WTC11 (cell line): ENCODE results near the gene CTNNA3. TPM values are rescaled to one million over a fixed set of nuclear protein-coding genes. Genes with fewer than 3 reads are reported as not detected.

Experiments used
- ATAC-seq: fragments of 200-7000 bp; cut with Tn5 transposase; 2 replicates; pipeline ENCODE4 v1.10.0; 2021; ENCODE audit warnings: mild to moderate bottlenecking, moderate library complexity
- CTCF ChIA-PET: fragments of 300-600 bp; sonication (Branson Sonifier 250); formaldehyde crosslinking; loops from one replicate; lab custom pipeline; 2021; ENCODE audit warnings: antibody characterized with exemption; lab: Charles Lee
- POLR2A ChIA-PET: fragments of 350-600 bp; sonication (Branson Sonifier 250); formaldehyde crosslinking; loops from one replicate; lab custom pipeline; 2021; ENCODE audit warnings: antibody characterized with exemption; lab: Charles Lee
- DNase-seq: peaks from one replicate; pipeline ENCODE4 v3.0.0; 2021; ENCODE audit warnings: low spot score
- H3K27ac Mint-ChIP-seq: 2 replicates; pipeline ENCODE4 v1.8.0; 2021; ENCODE audit warnings: mixed read lengths
- H3K27me3 Mint-ChIP-seq: 2 replicates; pipeline ENCODE4 v1.8.0; 2021; ENCODE audit warnings: low read depth, mild to moderate bottlenecking, moderate library complexity, mixed read lengths
- H3K36me3 Mint-ChIP-seq: 2 replicates; pipeline ENCODE4 v1.8.0; 2021; ENCODE audit warnings: mixed read lengths
- H3K4me1 Mint-ChIP-seq: 2 replicates; pipeline ENCODE4 v1.8.0; 2022; ENCODE audit warnings: mixed read lengths
- H3K4me3 Mint-ChIP-seq: 2 replicates; pipeline ENCODE4 v1.8.0; 2021; ENCODE audit warnings: mild to moderate bottlenecking, moderate library complexity, mixed read lengths
- H3K9me3 Mint-ChIP-seq: 2 replicates; pipeline ENCODE4 v1.8.0; 2021; ENCODE audit warnings: mixed read lengths
- CBFB ChIP-seq: sonication (generic); formaldehyde crosslinking; IDR thresholded peaks from 2 replicates; pipeline ENCODE4 v1.8.1; 2022; ENCODE audit warnings: mild to moderate bottlenecking, low read depth, missing genetic modification reagents
- CREB1 ChIP-seq: sonication (generic); formaldehyde crosslinking; IDR thresholded peaks from 2 replicates; pipeline ENCODE4 v1.8.0; 2023; ENCODE audit warnings: mild to moderate bottlenecking, missing genetic modification reagents
- CREM ChIP-seq: sonication (generic); formaldehyde crosslinking; IDR thresholded peaks from 2 replicates; pipeline ENCODE4 v1.8.1; 2022; ENCODE audit warnings: mild to moderate bottlenecking, missing genetic modification reagents, moderate library complexity
- EMX1 ChIP-seq: fragments of 250-450 bp; sonication (Bioruptor Pico); IDR thresholded peaks from 2 replicates; pipeline ENCODE4 v1.8.0; 2021; ENCODE audit warnings: mild to moderate bottlenecking
- FOXP1 ChIP-seq: sonication (generic); formaldehyde crosslinking; IDR thresholded peaks from 2 replicates; pipeline ENCODE4 v1.8.0; 2022; ENCODE audit warnings: missing genetic modification reagents, mild to moderate bottlenecking, moderate library complexity, borderline replicate concordance
- NFE2L1 ChIP-seq: sonication (generic); formaldehyde crosslinking; IDR thresholded peaks from 2 replicates; pipeline ENCODE4 v1.8.1; 2023; ENCODE audit warnings: missing genetic modification reagents
- NFYB ChIP-seq: sonication (generic); formaldehyde crosslinking; conservative IDR thresholded peaks from 2 replicates; pipeline ENCODE4 v1.8.0; 2022; ENCODE audit warnings: low read depth, missing genetic modification reagents
- OVOL2 ChIP-seq: fragments of 250-450 bp; sonication (Bioruptor Pico); IDR thresholded peaks from 2 replicates; pipeline ENCODE4 v1.9.0; 2021; ENCODE audit warnings: mild to moderate bottlenecking, borderline replicate concordance
- RORB ChIP-seq: fragments of 250-450 bp; sonication (Bioruptor Pico); IDR thresholded peaks from 2 replicates; pipeline ENCODE4 v1.9.0; 2021; ENCODE audit warnings: mild to moderate bottlenecking
- TEAD1 ChIP-seq: sonication (generic); formaldehyde crosslinking; IDR thresholded peaks from 2 replicates; pipeline ENCODE4 v1.8.0; 2022; ENCODE audit warnings: mild to moderate bottlenecking, missing genetic modification reagents
- TEAD4 ChIP-seq: sonication (generic); formaldehyde crosslinking; IDR thresholded peaks from 2 replicates; pipeline ENCODE4 v1.8.0; 2022; ENCODE audit warnings: mild to moderate bottlenecking, missing genetic modification reagents
- ZNF121 ChIP-seq: sonication (generic); formaldehyde crosslinking; IDR thresholded peaks from 2 replicates; pipeline ENCODE4 v1.8.0; 2023; ENCODE audit warnings: missing genetic modification reagents
- ZNF263 ChIP-seq: sonication (generic); formaldehyde crosslinking; IDR thresholded peaks from 2 replicates; pipeline ENCODE4 v1.8.1; 2022; ENCODE audit warnings: low read depth, mild to moderate bottlenecking, moderate library complexity, missing genetic modification reagents
- ZNF416 ChIP-seq: fragments of 250-450 bp; sonication (Bioruptor Pico); IDR thresholded peaks from 2 replicates; pipeline ENCODE4 v1.9.0; 2021; ENCODE audit warnings: mild to moderate bottlenecking, inconsistent platforms
- ZNF423 ChIP-seq: fragments of 250-450 bp; sonication (Bioruptor Pico); IDR thresholded peaks from 2 replicates; pipeline ENCODE4 v2.1.2; 2022; ENCODE audit warnings: mild to moderate bottlenecking, moderate library complexity
- ZNF671 ChIP-seq: fragments of 250-450 bp; sonication (Bioruptor Pico); IDR thresholded peaks from 2 replicates; pipeline ENCODE4 v1.8.0; 2021; ENCODE audit warnings: mild to moderate bottlenecking
- total RNA-seq: library from RNA; stranded (reverse); gene quantifications from 3 replicates; pipeline ENCODE4 v1.2.3, GENCODE V29; 2021
- TF ChIP-seq, protein P1 (sequence below): sonication (generic); formaldehyde crosslinking; IDR thresholded peaks from 2 replicates; pipeline ENCODE4 v1.8.1; 2023; ENCODE audit warnings: mild to moderate bottlenecking, missing genetic modification reagents, moderate library complexity
- TF ChIP-seq, protein P2 (sequence below): sonication (generic); formaldehyde crosslinking; IDR thresholded peaks from 2 replicates; pipeline ENCODE4 v1.8.0; 2022; ENCODE audit warnings: mild to moderate bottlenecking, missing genetic modification reagents
- TF ChIP-seq, protein P3 (sequence below): sonication (generic); formaldehyde crosslinking; IDR thresholded peaks from 2 replicates; pipeline ENCODE4 v1.8.0; 2022; ENCODE audit warnings: mild to moderate bottlenecking, missing genetic modification reagents
- TF ChIP-seq, protein P4 (sequence below): sonication (generic); formaldehyde crosslinking; IDR thresholded peaks from 2 replicates; pipeline ENCODE4 v1.8.1; 2023; ENCODE audit warnings: mild to moderate bottlenecking, missing genetic modification reagents, moderate library complexity
- TF ChIP-seq, protein P5 (sequence below): fragments of 250-450 bp; sonication (Bioruptor Pico); conservative IDR thresholded peaks from 2 replicates; pipeline ENCODE4 v1.9.0; 2021; ENCODE audit warnings: mild to moderate bottlenecking
- TF ChIP-seq, protein P6 (sequence below): sonication (generic); formaldehyde crosslinking; conservative IDR thresholded peaks from 2 replicates; pipeline ENCODE4 v1.8.1; 2022; ENCODE audit warnings: mild to moderate bottlenecking, missing genetic modification reagents
- TF ChIP-seq, protein P7 (sequence below): sonication (generic); formaldehyde crosslinking; IDR thresholded peaks from 2 replicates; pipeline ENCODE4 v1.8.1; 2022; ENCODE audit warnings: missing genetic modification reagents, borderline replicate concordance

Gene CTNNA3
- total RNA-seq, 1 experiment from 2014 or later, result 6.1 TPM

DNA sequence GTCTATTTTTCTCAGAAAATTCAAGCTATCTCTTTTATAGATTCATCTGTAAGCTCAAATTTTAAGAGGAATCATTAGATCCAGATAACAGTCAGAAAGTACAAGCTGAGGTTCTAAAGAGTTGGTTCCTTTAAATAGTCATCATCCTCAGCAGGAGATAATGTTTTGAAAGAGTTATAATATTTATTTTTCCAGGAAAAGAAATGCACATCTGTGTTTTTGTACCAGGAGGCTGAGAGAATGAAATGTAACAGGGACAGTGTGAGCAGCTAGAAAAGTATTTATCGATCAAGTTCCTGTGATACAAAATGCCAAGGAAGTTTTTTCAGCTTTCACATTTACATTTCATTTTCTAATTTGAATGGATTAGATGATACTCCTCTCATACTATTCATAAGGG, 890.4 kb downstream of the CTNNA3 start:
- H3K27ac Mint-ChIP-seq, result no peak overlapping the region
- H3K27me3 Mint-ChIP-seq, result no peaks in the 10 kb centered on the region
- no peak for DNase-seq
- H3K4me3 Mint-ChIP-seq, result no peak overlapping the region
- TF ChIP-seq, protein P1, sequence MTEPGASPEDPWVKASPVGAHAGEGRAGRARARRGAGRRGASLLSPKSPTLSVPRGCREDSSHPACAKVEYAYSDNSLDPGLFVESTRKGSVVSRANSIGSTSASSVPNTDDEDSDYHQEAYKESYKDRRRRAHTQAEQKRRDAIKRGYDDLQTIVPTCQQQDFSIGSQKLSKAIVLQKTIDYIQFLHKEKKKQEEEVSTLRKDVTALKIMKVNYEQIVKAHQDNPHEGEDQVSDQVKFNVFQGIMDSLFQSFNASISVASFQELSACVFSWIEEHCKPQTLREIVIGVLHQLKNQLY (CRISPR knock-in tag), result no peak
- no peak for TF ChIP-seq EMX1
- no peak for TF ChIP-seq NFYB (CRISPR knock-in tag)
- no peak for TF ChIP-seq CREM (CRISPR knock-in tag)
- no peak for TF ChIP-seq ZNF263 (CRISPR knock-in tag)
- TF ChIP-seq, all 79 proteins: peak for 0
- ChIA-PET POLR2A (no interaction called here), CTCF (no interaction called here)
- H3K9me3 Mint-ChIP-seq, result 0 out of 2 replicates have a peak, but pooled peaks cover 4% of the 10 kb centered on the region
- no peaks in the 10 kb centered on the region for H3K36me3 Mint-ChIP-seq
- H3K4me1 Mint-ChIP-seq, result peaks cover 30% of the 10 kb centered on the region
- ATAC-seq, result no peak

DNA sequence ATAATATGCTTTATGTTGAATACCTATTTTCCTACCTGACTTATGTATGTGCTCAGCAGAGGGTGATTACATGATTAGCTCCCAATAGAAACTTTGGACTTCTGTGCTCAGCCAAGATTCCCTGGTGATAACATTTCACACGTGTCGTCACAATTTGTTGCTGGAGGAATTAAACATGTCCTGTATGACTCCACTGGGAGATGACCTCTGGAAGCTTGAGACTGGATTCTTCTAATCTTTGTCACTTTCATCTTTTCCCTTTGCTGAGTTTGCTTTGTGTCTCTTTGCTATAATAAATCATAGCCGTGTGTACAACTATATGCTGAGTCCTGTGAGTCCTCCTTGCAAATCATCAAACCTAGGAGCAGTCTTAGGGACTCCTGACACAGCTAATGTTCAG, 891.0 kb downstream of the CTNNA3 start:
- ChIA-PET CTCF (no interaction called here), POLR2A (no interaction called here)
- Mint-ChIP-seq H3K36me3 (no peaks in the 10 kb centered on the region), H3K27me3 (no peaks in the 10 kb centered on the region), H3K9me3 (no peaks in the 10 kb centered on the region), H3K4me3 (no peak overlapping the region), H3K27ac (no peak overlapping the region), H3K4me1 (peaks cover 30% of the 10 kb centered on the region)
- no peak for TF ChIP-seq RORB (CRISPR knock-in tag)
- TF ChIP-seq CREB1, result no peak
- TF ChIP-seq CBFB (CRISPR knock-in tag), result no peak
- no peak for TF ChIP-seq FOXP1 (CRISPR knock-in tag)
- TF ChIP-seq, protein P2, sequence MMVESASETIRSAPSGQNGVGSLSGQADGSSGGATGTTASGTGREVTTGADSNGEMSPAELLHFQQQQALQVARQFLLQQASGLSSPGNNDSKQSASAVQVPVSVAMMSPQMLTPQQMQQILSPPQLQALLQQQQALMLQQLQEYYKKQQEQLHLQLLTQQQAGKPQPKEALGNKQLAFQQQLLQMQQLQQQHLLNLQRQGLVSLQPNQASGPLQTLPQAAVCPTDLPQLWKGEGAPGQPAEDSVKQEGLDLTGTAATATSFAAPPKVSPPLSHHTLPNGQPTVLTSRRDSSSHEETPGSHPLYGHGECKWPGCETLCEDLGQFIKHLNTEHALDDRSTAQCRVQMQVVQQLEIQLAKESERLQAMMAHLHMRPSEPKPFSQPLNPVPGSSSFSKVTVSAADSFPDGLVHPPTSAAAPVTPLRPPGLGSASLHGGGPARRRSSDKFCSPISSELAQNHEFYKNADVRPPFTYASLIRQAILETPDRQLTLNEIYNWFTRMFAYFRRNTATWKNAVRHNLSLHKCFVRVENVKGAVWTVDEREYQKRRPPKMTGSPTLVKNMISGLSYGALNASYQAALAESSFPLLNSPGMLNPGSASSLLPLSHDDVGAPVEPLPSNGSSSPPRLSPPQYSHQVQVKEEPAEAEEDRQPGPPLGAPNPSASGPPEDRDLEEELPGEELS (CRISPR knock-in tag), result no peak
- TF ChIP-seq, protein P3, sequence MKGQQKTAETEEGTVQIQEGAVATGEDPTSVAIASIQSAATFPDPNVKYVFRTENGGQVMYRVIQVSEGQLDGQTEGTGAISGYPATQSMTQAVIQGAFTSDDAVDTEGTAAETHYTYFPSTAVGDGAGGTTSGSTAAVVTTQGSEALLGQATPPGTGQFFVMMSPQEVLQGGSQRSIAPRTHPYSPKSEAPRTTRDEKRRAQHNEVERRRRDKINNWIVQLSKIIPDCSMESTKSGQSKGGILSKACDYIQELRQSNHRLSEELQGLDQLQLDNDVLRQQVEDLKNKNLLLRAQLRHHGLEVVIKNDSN (CRISPR knock-in tag), result no peak
- no peak for ATAC-seq
- no peak for DNase-seq

DNA sequence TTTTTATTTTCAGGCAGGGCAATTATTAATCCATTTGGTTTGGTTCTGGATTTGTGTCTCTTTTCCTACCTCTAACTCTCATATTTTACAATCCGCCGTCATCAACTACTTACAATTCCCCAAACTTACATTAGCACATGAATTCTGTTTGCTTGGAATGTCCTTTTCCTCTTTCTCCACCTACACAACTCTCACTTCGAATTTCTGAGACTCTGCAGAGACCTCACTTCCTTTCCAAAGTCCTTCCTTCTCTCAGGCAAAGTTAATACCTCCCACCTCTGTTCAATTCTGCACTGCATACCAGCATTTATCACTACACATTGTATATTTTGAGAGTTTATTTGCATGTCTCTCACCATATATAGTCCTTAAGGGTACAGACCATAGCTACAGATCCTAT, 892.8 kb downstream of the CTNNA3 start:
- Mint-ChIP-seq H3K4me3 (no peak overlapping the region), H3K36me3 (no peaks in the 10 kb centered on the region), H3K27ac (peak overlapping the region; percentile 91), H3K9me3 (no peaks in the 10 kb centered on the region), H3K4me1 (peaks cover 30% of the 10 kb centered on the region), H3K27me3 (no peaks in the 10 kb centered on the region)
- DNase-seq (no peak), ATAC-seq (peak; percentile 78)
- ChIA-PET POLR2A (no interaction called here), CTCF (no interaction called here)
- TF ChIP-seq ZNF416, result no peak
- no peak for TF ChIP-seq ZNF671 (CRISPR knock-in tag)
- TF ChIP-seq, protein P4, sequence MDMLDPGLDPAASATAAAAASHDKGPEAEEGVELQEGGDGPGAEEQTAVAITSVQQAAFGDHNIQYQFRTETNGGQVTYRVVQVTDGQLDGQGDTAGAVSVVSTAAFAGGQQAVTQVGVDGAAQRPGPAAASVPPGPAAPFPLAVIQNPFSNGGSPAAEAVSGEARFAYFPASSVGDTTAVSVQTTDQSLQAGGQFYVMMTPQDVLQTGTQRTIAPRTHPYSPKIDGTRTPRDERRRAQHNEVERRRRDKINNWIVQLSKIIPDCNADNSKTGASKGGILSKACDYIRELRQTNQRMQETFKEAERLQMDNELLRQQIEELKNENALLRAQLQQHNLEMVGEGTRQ (CRISPR knock-in tag), result no peak
- TF ChIP-seq NFE2L1 (CRISPR knock-in tag), result no peak
- TF ChIP-seq TEAD1 (CRISPR knock-in tag), result no peak
- TF ChIP-seq ZNF121 (CRISPR knock-in tag), result no peak
- TF ChIP-seq, protein P5, sequence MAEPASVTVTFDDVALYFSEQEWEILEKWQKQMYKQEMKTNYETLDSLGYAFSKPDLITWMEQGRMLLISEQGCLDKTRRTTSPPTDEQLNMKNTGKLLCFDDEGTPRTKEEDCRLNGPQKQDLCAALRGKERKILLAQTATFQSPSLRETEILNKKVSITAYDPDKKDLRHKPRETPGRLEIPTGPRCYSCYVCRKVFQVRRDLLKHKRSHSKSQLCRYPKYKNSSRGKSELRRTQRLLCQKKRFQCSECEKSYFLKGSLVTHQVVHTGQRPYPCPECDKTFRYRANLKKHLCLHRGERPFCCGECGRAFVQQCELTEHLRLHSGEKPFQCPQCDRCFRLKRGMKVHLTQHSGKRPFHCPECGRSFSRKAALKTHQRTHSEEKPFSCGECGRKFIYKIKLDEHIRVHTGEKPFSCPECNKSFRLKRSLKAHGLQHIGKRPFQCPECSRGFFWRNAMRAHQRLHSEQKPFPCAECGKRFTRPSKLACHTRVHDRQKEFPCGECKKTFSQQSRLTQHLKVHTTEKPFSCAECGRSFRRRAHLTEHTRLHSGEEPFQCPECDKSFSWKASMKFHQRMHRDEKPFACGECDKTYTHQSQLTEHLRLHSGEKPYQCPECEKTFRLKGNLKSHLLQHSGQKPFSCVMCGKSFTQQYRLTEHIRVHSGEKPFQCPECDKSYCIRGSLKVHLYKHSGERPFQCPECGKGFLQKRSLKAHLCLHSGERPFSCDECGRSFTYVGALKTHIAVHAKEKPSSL (CRISPR knock-in tag), result no peak
- TF ChIP-seq, protein P6, sequence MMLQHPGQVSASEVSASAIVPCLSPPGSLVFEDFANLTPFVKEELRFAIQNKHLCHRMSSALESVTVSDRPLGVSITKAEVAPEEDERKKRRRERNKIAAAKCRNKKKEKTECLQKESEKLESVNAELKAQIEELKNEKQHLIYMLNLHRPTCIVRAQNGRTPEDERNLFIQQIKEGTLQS (CRISPR knock-in tag), result no peak
- no peak for TF ChIP-seq TEAD4 (CRISPR knock-in tag)
- no peak for TF ChIP-seq EMX1
- TF ChIP-seq ZNF423, result no peak
- TF ChIP-seq, protein P7, sequence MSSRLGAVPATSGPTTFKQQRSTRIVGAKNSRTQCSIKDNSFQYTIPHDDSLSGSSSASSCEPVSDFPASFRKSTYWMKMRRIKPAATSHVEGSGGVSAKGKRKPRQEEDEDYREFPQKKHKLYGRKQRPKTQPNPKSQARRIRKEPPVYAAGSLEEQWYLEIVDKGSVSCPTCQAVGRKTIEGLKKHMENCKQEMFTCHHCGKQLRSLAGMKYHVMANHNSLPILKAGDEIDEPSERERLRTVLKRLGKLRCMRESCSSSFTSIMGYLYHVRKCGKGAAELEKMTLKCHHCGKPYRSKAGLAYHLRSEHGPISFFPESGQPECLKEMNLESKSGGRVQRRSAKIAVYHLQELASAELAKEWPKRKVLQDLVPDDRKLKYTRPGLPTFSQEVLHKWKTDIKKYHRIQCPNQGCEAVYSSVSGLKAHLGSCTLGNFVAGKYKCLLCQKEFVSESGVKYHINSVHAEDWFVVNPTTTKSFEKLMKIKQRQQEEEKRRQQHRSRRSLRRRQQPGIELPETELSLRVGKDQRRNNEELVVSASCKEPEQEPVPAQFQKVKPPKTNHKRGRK (CRISPR knock-in tag), result no peak
- TF ChIP-seq, protein P3 (CRISPR knock-in tag), result no peak
- TF ChIP-seq CREB1, result no peak
- no peak for TF ChIP-seq OVOL2 (CRISPR knock-in tag)
